Measurements from ENCODE around the gene ARHGEF38.
A peak's percentile ranks its signal among the peaks of the same experiment; 100 is the strongest.

The ARHGEF38 gene

DNA sequence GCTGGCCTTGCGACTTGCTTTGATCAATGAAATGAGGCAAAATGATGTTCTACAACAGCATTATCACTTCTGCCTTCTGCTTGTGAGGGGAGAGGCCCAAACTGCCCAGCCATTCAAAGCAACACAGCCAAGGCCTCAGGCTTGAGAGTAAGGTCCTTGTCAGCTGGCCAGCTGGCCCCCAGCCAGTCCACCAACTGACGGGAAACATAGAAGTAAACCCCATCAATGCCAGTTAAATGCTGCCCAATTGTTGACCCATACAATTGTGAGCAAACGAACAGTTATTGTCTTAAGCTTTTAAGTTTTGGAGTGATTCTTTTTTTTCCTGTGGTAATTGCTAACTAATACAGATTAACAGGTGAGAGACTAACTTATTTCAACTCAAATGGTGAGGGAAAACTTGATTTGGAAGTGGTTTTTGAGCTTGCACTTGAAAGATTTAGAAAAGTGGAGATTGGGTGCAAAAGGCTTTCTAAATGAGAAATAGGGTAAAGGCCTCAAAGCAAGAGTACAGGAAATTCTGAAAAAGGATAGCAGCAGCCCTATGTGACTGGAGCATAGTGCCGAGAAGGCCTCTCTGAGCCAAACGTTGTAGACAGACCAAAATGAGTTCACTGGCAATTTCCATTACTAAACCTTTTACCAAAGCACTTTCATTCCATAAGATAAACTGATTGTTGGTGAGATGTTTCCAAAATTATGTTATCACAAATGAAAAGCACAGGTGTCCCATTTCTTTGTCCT lies 66.9 kb downstream of the ARHGEF38 start:
- peak; percentile 24 for DNase-seq

DNA sequence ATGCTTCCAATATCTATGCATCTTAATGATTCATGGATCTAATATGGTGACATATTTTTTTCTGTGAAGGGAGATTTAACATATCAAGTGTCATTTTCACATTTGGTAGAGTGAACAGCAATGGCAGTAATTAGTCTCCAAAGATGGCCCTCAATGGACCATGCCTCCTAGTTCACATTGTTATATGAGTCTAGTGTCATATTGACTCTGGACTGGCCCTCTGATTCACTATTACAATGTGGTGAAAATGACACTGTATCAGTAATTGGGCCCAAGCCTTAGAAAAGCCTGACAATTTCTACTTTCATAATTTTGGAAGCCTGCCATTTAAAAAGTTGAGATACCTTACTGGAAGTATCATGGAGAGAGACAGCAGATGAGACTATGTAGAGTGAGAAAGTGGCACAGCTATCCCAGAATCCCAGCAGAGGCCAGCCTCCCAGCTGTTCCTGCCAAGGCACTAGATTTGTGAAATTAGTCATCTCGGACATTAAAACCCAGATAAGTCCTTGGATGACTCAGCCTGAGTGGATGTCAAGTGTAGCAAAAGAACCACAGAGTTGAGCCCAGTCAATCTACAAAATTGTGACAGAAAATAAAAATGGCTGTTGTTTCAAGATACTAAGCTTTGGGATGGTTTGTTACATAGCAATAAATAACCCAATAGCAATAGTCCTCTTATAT lies 68.4 kb downstream of the ARHGEF38 start:
- DNase-seq = no peak

DNA sequence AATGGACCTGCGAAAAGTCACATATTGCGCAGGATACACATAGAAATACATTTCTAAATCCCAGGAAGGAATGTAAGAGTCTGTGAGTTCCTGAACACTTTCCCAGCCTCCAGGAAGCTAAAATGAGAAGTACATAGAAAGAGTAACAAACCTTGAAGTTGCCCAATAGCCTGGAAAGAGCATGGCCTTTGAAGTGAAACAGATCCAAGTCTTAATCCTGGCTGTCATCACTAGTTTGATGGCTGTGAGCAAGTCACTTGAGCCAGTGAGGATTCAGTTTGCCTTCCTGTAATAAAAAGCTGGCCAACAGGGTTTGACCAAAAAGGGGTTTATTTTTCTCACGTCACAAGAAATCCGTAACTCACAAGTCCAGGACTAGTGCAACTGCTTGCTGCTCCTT lies 69.8 kb downstream of the ARHGEF38 start:
- DNase-seq = no peak

DNA sequence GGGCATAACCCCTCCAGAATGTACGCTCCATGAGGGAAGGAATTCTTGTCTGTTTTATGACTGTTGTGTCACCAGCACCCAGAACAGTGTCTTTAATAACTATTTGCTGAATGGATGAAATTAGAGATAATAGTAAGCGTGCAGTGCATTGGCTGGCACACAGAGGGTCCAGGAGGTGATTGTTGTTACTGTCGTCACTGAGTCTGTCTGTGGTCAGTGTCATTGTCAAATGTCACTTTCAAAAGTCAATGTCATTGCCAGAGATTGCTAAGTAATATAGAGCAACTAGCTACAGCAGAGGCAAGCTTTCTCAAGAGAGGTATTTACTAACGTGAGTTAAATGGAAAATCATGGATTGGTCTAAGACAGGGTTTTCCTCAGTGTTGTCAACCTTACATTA lies 70.7 kb downstream of the ARHGEF38 start:
- no peak for DNase-seq

DNA sequence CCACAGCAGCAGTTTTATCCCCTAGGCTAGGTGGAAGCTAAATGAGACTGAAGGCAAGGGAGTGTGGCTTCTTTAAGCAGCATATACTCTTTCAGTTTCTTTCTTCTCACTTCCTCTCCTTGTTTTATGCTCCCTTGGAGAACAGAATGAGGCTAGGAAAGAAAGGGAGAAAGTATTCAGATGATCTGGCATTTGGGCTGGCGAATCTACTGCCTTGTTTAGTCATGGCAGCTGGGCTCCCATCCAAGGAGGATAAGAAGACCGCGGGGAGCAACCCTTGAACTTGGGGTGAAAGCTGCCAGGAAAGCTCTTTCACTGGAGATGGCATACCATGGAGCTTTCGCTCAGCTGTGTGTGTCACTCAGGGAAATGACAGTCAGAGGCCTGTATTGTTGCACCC lies 72.1 kb downstream of the ARHGEF38 start:
- DNase-seq = peak; percentile 62

DNA sequence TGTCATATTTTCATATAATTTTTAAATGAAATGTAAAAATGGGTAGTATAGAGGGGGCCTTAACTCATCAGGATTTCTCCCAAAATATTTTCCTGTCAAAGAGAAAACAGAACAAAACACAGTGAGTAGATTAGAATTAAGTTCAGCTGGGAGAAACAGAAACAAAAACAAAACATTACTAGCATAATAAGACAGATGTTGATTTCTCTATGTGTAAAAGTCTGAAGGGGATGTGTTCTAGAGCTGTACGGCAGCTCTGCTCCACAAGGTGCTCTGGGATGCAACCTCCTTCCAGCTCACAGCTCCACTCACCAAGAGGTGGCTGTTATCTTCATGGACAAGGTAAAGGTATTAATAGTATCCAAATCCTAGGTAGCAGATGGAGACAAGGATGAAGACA lies 72.8 kb downstream of the ARHGEF38 start:
- no peak for DNase-seq

DNA sequence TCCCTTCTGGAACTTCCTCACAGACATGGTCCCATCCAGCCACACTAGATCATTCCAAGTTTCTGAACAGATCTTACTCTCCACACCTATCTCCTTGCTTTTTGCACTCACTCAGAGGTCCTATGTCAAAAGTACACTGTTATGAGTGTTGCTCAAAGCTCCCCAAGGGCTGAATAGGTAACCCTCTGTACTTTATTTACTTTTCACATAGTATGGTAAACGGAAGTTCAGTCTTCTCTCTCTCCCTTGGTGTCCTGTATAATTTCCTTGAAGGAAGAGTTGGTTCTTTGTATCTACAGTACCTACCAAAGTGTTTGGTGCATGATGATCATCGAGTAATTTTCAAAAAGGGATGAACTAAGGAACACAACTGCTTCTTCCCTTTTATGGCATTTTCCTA lies 74.4 kb downstream of the ARHGEF38 start:
- no peak for DNase-seq

DNA sequence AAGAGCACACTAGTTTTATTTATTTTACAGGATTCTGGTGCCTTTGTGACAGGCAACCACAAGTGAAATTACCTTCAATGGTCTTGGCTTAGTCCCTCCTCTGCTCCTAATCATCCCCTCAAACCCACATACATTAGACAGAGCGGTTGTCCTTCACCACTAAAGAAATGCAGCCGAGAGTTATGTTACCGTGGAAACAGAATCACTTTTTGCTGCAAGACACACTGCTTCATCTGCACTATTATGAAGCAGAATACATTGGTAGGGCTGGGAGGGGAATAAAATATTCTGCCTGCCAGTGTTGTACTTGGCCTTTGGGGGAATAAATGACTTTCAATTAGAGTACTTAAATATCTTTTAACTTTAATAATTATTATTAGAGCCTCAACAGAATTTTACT lies 75.2 kb downstream of the ARHGEF38 start:
- no peak for DNase-seq

DNA sequence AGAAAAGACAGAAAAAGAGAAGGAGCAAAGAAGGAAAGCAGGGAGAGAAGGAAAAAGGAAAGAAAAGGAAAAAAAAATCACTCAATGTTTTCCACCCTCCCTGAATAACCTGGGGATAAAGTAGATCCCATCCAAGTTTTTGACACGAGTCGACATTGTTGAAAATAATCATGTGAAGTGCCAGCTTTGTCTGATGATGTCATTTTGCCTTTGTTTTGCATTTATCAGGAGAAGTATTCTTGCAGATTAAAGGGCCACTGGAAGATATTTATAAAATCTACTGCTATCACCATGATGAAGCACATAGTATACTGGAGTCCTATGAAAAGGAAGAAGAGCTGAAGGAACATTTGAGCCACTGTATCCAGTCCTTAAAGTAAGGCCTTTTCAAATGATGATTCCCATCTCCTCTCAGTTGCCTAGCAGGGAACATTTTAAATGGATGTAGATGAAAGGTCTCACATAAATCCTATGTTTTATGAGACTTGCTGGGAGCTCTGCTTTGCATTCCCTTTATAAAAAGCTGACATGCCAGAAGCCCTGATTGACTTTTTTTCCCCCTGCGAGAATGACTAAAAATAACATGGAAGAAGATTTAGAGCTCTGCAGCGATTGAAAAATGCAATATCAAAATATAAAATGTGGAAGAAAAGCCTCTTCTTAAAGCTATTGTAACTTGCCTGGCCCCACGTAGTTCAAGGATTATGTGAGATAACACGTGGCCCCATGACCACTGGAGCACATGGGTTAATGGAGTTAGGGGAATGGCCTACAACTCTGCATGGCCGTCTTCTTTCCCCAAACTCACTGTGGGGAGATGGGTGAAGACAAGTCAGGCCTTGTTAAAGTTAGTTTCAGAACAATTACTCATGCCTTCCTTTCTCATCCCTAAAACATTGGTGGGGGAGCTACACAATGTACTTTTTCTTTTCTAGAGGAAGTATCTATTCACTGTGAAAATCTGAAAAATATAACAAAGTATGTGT lies 78.5 kb downstream of the ARHGEF38 start:
- DNase-seq = no peak

DNA sequence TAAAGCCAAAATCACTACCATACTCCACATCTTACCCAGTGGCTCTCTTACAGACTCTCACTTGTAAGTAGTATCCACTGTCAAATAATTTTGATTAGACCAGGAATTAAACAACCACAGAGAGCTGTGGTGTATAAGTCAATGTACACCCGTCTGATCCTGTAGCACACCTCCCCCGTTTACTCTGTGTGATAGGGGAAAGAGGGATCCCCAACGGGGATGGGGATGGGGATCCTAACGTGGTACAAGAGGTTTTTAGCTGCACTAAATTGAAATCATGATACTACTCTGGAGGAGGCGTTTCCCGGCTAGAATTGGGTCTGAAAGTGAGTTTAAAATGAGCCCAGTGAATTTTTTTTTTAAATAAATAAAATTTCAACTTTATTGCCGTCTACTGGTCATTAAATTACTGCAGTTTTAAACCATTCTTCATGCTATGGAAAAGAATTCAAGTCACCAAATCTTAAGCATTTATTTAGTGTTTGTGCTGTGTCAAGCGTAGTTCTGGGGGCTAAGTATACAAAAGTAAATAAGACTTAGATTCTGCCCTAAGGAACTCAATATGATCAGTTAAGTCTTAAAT lies 79.5 kb downstream of the ARHGEF38 start:
- no peak for DNase-seq

DNA sequence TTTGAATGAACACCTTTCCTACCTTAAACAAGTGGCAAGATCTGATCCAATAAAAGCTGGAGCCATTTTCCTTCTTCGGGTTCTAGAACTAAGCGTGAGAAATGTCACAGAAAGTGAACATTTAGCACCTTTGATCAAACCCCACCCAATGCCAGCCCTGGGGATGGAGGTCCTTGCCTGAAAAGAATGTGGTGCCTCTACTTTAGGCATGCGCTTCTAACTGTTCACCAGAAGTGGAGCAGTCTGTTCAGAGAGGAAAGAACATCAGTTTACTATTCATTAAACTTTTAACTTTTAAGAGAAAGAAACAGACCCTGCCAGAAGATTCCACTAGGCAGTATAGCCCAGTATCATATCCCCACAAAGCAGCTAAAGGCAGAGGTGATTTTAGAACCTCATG lies 80.2 kb downstream of the ARHGEF38 start:
- no peak for DNase-seq

DNA sequence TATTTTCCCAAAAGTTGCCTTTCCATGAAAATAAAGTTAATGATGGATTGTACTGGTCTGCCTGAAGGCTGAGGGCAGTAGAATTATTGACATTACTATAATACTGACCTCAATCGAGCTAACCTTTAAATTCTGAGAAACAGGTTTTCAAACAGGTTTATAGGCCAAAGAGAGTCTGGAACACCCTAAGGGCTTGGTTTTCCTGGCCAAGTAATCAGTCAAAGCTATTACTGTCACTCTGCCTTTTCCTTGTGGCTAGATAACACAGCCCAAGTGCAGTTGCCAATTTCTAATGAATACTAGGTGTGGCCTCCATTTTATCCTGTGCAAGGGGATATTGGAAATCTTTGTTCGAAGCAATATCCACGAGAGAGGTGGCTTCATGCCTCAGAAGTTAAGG lies 80.8 kb downstream of the ARHGEF38 start:
- no peak for DNase-seq

DNA sequence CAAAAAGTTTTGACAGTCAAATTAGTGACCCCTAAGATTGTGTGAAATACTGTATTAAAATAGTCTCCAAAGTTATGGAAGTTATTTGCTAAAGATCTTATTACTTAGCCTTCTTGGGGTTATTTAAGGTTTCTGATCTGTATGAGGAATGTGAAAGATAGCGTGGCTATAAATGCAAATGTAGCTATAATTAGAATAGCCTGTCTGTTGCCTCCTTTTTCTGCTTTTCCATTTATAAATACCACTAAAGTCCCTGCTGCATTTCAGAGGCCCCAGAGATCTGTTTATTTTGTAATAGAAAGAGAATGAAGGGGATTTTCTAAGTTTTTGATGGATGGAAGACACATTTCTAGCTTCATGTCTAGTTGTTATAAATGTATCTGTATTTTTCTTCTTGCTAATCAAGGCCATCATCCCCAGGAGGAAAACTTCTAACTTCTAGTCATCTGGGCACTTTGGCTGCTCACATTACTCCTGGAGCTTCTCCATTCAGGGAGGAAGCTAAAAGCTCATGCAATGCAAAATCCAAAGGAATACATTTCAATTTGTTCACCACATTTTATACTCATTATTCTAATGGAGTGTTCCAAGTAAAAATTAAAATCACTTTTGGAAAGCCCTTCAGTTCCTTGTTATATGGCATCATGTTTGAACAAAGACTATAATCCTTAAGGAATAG lies 82.1 kb downstream of the ARHGEF38 start:
- no peak for DNase-seq

DNA sequence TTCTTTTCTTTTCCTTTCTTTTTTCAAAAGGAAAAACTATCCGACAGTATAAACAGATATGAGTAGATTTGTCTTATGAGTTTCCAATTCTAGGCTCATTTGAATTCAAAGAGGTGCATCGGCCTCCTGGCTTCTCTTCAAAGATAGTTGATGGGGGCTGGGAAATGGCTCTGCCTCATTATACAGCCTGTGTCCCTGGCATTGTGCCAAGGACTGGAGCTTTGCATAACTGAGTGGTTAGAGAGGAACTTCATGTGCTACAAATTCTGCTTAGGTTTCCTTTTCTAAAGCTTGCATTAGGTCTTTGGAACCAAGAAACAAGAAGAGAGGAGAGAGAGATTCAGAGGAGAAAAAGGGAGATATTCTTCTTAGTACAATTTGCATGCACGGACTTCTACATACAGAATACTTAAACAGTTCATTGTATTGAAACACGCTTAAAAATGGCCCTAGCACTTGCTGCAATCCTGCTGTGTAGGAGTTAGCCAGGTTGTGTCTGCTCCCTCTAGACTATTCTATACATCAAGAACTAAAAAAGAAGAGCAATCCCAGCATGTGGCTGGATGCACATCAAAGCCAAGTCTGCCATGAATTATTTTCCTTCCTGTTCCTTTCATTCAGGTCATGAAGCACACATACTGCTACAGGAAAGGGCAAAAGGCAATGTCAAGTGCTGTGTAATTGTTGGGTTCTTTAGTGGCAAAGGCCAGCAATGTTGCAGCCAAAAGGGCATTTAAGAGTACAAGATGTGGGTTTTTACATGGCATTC lies 85.2 kb downstream of the ARHGEF38 start:
- DNase-seq = peak; percentile 28

DNA sequence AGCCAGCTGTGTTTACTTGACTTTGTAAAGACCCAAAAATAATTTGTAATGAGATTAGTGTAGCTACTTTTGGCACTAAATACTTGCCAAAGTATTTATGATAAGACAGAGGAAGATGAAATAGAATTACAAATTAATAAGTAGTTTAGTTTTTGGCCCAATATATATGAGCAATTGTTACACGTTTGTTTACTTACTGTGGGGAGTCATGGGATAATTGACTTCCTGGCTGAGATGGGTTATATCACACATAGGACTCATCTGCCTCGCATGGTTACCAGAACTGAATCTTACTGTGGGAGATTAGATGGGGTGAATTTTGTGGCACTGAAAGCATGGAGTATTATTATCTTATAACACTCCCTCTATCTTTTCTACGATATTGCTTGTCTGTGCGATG lies 89.4 kb downstream of the ARHGEF38 start:
- DNase-seq = no peak

DNA sequence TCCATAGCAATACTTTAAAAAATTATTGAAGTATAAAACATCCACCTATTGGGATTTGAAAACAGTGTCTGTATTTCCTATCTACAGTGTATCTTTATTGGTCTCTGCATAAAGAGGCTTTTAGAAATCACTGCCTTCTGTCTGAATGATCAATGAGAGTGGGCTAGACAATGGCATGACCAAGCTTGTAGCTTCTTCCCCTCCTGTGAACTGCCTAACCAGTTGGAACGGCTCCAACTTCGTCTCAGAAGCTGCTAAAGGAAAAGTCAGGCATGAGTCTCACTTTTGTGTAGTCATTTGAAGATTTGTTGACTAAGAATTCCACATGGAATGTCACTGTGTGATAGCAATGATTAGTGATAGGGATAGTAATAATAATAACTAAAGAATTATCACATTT lies 91.8 kb downstream of the ARHGEF38 start:
- no peak for DNase-seq

DNA sequence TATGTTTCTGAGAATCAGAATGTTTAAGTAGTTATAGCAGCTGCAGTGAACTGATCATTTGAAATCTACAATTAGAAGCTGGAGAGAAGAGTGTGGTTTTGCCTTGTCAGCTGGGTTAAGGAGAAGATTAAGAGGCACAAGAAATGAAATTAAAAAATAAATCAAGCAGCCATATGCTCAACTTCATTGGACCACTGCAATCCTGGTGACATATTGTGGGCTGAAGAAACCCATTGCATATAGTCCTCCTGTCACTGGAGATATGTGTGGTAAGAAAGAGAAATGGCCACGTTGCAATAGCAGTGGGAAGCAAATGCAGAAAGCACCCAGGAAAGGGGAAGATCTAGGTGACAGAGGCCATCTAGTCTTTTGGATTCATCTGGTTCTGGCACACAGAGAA lies 93.0 kb downstream of the ARHGEF38 start:
- no peak for DNase-seq

DNA sequence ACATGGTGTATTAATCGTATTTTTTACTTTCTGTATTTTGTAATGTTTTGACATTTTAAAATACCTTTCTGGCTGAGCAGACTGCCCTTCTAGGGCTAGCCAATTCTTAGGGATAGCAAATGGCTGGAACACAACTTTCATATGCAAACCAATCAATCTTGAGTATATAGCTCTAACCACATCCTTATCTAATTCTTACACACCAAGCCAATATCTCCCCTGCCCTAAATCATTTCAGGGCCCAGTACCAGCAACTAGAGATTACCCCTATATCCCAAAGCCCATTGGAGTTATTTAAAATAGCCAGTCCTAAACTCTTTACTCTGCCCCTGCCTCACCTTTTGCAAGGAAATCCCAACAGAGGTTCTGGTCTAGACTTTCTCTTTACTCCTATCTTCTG lies 97.8 kb downstream of the ARHGEF38 start:
- DNase-seq = no peak

DNA sequence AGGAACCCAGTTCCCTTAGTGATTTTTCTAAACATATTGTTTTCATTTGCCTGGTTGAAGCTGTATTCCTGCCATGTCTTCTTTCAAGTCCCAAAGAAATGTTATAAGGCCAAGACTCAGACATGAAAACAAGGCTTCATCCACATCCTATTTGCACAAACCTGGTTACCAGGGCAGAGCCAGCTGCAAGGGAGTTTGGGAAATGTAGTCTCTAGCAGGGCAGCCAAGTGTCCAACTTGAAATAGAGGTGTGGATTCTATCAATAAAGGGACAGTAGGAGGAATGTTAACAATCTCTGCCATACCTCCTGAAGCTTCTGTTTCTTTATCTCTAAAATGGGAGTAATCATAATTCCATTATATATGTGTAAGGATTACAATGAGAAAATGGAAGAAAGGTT lies 99.5 kb downstream of the ARHGEF38 start:
- no peak for DNase-seq

DNA sequence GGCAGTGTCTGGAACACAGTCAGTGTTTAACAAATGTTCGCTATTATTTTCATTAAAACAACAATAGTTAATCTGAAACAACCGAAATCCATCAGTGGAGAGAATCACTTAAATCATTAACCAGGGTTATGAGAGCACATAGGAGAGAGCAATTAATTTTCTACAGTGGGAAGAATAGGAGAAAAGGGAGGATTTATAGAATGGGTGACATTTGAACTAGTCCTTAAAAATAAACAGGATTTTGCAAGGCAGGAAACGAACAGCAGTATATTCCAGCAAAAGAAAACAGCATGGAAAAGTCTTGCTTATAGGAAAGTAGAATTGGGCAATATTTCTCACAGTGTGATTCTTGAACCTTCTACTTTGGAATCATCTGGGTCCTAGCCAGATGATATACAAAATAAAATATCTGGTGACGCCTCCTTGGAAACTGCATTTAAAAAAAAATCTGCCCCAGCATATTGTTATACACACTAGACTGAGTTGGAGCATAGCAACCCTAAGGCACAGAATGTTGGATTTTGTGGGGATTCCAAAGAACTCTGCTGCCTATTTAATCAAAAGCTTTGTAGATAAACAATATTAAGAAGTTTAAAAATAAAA lies 100.0 kb downstream of the ARHGEF38 start:
- no peak for DNase-seq

DNA sequence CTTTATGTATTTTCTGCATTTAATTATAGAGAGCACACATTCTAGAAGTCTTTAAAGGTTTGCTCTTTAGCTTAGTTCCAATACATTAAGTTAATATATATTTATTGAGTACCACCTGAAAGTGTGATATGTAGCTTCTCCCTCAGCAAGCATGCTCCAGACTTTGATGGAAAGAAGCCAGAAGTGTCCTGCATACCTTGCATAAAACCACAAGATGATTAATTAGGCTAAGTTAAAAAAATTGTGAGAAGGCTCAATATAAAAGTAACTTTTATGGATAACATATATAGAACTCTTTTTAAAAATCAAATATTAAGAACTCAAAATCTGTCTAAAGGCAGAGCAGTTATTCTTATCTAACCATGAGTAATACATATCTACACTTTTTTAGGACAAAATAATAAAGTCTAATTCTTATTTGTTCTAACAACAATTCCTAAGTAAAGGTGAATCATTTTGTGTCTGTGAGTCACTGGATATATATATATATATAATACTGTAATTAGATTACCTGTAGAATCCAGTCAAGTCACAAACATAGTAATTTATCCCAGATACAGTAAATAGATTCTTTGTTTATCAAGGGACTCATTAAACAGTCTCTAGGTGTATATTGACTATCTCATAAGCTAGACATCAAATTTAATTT lies 104.8 kb downstream of the ARHGEF38 start:
- DNase-seq = no peak
